ENCODE measurements around the gene MUC5AC.

DNA sequence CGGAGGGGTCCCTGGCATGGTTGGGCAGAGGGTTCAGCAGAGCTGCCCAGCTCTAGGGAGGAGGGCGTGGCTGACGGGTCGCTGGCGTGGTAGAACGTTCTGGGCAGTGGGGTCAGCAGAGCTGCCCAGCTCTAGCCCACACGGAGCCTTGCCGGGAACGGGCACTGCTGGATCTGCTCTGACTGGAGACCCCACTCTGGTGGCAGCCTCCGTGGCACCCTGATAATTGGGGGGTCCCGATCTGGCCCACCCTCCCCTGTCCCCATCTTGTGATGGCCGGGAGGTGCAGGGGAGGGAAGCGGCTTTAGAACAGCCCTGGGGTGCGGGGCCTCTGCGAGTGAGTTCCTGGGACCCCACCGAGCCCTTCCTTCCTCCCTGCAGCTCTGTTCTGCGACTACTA is 21.9 kb downstream of the MUC5AC start:
- TF ChIP-seq EZH2 (IDR thresholded peaks at IDR 0.05) (no peak), POLR2AphosphoS5 (IDR thresholded peaks at IDR 0.05; ENCODE audit: borderline replicate concordance, low read depth, low read length) (no peak)

Measured in SK-N-MC (cell line).